ENCODE data around the gene RAB6B.

RAB6B gene

DNA sequence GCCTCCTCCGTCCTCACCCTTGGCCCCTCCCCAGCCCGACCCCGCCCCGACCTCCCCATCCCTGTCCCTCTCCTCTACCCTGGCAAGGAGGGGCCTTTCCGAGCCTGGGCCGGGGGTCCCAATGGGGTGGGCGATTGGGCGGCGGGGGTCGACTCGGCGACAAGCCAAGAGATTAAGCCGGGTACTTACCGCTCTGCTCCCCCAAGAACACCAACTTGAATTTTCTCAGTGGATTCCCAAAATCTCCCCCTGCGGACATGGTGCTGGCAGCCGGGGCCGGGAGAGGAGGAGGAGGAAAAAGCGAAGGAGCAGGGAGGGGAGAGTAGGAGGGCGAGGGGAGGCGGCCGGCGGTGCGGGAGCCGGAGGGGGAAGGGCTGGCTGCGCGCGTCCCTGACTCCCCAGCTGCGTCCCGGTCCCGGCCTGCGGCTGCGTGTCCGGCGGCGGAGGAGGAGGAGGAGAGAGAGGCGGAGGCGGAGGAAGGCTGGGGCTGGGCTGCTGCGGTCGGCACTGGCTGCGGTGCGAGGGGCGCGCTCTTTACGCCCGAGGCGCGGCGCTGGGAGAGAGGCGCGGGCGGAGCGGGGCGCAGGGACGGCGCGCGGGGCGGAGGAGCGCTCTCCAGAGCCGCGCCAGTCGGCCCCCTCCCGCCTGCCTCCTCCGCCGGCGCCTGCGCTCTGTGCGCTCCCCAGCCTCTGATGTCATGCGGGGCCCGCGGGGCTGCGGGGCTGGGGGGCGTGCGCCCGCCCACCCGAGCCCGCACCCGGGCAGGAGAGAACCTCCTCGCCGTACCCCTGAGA lies at the start of gene RAB6B:
Gene RAB6B (minus strand): TSS at position 675 of the 794 bp plus-strand sequence. CDS start 416 bp downstream, at position 259.
- peak; percentile 12 for DNase-seq

DNA sequence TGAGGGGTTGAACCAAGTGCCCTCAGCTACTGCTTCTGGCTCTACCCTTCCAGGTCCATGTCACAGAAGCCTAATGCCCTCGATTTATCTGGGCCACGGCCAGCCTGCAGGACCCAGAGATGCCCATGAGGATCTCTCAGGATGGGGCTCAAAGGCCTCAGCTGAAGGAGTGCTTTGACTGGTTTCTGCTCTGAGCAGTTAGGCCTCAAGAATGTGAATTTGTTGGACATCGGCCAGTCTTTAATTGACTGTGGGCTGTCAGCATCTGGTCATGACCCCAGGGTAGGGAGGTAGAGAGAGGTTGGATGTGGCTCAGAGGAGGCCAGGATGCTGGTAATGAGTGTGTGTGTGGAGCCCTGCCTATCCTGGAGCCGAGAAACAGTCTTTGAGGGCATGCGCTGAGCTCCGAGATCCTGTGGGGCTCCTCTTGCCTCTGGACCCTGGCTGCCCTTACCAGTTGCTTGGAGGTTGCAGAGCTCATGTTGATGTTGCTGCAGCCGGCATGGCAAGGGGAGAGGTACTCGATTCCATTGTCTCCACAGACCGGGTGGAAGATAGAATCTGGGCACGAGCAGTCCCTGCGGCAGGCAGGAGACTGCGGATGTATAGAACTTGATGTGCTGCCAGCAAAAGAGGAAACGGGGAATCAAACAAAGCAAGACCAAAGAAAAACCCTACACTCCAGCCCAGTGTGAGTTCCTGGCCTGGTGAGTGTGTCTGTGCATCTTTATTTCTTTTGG lies 49.1 kb upstream of the RAB6B start:
- DNase-seq, result no peak

DNA sequence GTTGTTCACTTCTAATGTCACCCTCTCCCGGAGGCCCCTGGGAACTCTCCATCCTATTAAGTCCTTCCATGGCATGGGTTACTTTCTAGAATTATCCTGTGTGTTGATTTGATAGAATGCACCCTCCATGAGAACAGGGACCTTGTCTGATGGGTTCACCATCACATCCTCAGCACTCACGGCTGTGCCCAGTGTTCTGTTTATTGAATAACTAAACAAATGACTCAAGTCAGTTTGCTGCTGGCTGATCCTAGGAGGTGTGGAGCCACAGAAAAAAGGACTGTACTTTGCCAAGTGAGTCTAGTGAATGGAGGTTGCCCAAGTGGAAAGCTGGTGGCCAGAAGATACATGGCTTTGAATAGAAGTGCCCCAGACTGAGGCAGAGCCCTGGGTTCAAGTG lies 48.5 kb upstream of the RAB6B start:
- no peak for DNase-seq

DNA sequence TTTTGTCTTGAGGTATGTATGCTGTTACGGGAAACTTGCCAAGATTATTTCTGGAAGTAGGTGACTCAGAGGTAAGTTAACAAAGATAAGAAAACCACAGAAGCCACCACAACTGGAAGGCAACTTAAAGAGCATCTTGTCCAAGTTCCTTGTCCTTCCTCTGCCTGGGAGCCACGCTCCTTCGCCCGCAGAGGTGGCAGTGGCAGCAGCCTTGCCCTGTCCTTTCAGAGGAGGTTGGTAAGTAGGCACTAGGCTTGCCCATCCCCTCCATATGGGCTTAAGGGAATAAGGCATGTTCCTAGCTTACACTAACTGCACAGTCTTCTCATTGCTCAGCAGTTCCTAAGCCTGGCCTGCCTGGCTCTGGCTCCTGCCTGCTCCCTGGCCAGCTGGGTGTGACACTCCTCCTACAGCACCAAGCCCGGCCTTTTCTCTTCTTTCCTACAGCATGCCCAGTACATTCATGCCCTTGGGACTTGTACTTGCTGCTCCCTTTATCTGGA lies 48.0 kb upstream of the RAB6B start:
- no peak for DNase-seq

DNA sequence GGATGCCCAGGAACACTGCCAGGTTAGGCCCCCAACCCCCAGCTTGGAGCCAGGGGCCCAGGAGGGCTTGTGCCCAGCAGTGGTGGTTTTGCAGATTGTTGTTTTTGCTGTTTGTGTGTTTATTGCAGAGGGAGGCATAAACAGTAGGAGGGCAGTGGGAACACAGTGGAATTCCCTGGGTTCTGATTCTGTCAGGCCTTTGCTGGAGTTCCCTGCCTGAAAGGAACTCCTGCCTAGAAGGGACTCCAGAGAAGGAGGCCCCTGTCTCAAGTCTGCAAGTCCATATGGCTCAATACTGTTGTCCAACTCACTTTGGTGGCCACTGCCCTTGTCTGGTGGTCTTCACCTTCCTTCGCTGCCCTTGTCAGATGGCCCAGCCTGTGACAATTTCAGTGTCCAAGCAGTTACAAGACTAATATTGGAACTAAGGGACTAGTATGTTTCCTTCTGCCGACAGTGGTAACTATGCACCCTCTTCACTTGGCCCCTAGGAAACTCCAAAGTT lies 47.4 kb upstream of the RAB6B start:
- no peak for DNase-seq

DNA sequence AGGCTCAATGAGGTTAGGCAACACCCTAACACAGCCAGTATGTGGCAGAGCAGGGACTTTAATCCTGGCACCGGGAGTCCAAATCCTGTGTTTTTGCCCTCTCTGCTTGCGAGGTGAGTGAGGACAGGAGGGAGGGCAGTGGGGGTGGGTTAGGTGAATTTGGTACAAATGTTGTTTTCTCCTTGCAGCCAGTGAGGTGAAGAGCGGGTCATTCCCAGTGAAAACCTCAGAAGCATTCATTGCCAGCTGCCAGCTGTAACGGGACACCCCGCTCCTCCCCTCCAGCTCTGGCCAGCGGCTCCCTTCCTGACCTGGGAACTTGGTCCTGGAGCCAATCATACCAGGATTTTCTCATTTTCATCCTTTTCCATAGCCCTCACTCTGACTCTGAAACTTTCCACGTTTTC lies 45.7 kb upstream of the RAB6B start:
- DNase-seq, result no peak

DNA sequence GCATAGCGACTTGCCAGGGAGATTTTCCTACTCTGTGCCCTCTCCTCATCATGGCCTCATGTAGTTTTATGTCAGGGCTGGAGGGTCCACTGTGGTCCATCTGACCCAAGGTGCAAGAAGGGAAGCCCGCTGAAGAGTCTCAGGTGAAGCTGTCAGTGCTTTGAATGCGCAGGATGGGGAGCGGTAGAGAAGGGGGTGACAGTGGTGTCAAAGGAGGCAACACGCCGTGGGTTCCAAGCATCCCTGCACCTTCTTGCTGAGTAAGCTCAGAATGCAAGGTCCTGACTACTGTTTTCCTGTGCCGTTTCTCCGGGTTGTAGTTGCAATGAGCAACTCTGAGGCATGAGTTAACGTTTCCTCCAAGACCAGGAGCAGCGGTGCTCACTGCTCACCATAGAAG lies 44.9 kb upstream of the RAB6B start:
- DNase-seq, result no peak

DNA sequence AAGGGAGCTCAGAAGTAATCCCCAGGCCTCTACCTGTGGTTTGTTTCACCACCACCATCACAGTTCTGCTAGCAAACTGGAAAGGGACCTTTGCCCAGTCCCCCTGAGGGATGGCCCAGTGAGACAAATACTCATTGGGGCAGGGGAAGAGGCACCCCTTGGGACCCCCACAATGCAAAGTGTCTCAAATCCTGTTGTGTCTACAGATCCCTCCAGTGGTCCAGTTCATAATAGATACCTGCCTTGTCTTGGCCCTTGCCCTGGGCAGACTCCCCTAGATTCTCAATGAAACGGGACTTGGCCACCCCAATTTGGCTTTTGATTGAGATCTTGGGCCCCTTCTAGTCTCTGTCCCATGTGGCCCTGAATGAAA lies 43.8 kb upstream of the RAB6B start:
- DNase-seq, result no peak

DNA sequence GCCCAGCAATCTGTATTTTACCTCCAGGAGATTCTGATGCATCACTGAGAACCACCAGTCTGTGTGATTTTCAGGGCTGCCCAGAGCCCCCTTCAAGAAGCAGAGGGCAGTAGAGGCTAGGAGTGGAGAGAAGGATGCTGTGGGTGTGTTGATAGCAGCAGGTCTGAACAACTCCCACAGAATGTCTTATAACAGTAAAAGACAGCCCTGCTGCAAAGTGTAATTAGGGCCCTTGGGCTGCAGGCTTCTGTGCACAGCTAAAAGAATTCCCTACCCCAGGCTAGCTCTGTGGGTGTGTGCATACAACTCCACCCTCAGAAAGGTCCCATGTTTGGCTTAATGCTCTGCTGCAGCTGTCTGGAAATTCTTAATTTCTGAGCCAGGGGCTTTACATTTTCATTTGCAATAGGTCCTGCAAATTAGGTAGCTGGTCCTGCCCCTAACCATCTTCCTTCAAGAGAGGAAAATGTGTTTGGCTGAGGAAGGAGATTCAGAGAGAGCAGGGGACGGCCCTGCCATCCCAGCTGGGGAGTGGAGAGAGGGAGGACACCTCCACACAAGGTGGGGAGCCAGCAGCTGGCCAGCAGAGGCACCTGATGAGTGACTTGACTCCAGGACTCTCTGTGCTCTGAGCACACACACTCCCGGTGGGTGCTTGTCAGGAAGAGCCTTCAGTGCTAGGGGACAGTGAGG lies 43.2 kb upstream of the RAB6B start:
- DNase-seq, result no peak

DNA sequence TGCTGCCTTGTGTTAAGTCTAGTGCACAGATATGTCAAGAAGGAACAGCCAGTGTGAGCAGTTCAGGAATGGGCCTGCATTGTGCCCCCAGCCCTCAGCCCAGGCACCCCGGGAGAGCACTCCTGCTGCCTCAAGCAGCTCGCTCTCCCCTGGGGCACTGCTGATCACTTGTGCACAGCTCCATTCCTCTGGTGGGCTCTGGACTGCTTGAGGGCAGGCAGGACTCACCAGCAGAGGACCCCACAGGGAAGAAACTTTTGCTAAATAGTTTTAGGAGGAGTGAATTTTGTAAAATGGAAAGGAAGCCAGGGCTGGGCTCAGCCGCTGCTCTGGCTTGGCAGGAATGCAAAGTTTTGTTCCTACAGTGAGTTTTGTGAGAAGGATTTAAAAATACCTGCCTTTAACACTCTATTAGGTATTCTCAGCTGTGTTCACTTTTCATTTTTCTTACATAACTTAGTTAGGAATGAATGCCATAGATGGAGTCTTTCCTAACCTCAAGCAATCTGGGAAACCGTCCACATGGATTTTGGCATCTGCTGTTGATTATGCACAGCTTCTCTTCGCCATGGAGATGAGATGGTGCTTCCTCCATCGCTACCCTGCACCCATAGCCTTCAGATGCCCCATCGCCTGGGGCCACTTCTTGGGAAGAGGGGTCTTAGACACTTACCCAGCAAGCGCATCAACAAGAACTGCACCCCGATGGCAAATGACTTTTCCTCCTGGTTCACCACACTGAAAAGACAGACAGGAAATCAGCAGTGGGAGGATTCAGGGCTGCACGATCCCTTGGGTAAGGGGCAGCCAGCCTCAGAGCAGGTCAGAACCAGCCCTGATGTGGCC lies 42.3 kb upstream of the RAB6B start:
- DNase-seq, result no peak

DNA sequence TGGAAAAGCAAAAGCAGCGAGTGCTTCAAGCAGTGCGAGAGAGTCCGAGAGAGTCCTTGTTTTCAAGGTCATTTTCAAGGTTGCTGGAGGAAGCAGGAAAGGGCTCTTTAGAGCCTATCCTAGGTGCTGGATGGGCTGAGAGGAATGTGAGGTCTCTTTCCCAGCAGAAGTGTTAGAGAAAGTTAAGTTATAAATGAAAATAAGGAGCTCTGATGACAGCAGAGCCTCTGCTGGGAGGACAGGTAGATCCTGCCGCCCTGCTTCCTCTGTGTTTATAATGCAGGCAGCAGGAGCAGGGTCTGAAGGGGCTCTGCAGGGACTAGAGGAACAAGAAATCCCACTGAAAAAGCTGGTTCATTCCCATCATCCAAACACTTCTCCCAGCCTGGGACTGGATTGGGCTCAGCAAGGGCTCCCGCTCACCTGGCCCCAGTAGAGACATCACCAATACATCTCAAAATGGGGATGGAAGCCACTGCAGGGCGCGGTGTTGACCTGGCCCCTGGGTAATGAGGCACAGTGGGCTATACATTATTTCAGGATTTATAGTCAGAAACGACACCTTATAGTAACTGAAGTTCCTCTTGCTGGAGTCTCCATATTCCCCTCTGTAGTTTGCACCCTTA lies 41.5 kb upstream of the RAB6B start:
- DNase-seq, result no peak

DNA sequence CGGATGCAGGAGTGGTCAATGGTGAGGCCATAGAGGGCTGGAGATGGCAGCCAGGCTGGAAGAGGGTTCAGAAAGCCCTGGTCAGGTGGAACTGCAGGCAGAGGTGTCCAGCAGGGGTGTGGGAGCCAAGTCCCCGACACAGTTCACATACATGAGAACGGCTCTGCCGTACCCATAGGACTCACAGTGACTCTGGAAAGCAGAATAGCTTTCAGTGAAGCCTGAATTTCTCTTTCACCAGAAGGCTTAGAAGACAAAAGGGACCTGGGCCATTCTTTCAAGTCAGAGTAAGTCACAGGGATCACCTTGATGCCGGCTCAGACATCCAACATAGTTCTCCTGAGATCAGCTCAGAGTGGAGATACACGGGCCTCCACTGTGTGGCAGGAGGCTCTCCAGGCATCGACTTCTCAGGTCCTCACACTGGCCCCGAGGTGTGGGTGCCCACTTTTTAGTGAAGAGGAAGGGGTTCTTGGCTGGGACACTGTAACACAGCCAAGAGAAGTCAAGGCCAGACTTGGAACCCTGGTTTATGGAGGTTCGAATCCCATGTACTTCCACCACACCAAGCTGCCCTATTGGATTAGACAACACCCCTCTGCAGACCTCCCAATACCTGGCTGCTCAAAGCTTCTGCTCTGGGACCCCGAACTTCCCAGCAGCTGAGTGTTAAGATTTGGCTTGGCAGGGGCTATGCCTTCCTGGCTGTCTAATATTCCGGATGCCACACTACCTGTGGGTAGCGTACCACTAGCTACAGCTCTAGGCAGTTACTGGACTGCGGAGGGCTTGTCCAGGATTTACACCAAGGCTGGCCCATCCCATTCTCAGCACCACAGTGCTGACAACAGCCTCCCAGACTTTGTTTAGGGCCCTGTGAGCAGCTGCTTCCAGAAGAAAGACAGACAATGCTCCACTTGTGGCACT lies 40.4 kb upstream of the RAB6B start:
- DNase-seq, result no peak

DNA sequence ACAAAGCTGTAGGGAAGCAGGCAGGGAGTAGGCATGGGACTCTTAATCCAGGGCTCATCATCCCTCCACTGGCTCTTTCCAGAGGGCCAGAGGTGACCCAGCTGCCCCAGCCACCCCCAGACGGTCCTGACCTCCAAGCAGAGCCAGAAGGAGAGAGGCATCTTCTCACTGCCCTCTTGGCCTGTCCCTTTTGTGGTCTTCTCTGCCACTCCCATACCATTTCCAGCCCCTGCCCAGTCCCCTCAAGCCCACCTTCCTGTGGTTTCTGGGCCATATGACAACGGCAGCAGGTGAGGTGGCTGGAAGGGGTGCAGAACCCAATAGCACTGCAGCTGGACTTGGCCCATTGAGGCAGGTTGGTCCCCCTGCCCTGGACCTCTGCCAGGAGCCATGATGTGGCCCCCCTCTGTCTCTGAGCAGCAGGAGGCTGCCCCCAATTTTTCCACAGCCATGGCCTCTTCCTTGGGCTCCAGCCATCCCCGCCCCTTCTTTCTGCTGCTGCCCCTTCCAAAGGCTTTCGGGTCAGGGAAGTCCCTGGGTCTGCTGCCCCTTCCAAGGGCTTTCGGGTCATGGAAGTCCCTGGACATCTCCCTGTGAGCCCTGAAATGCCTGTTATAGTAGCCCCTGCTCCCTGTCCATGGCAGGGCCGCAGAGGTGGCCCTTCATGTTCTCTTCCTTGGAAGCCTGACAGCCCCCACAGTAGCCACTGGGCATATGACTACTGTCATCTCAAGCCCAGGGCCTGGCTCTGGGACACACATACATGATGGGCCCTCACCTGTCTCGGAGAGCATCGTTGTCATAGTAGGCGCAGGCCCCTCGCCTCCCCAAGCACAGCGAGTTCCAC lies 39.5 kb upstream of the RAB6B start:
- DNase-seq, result no peak

DNA sequence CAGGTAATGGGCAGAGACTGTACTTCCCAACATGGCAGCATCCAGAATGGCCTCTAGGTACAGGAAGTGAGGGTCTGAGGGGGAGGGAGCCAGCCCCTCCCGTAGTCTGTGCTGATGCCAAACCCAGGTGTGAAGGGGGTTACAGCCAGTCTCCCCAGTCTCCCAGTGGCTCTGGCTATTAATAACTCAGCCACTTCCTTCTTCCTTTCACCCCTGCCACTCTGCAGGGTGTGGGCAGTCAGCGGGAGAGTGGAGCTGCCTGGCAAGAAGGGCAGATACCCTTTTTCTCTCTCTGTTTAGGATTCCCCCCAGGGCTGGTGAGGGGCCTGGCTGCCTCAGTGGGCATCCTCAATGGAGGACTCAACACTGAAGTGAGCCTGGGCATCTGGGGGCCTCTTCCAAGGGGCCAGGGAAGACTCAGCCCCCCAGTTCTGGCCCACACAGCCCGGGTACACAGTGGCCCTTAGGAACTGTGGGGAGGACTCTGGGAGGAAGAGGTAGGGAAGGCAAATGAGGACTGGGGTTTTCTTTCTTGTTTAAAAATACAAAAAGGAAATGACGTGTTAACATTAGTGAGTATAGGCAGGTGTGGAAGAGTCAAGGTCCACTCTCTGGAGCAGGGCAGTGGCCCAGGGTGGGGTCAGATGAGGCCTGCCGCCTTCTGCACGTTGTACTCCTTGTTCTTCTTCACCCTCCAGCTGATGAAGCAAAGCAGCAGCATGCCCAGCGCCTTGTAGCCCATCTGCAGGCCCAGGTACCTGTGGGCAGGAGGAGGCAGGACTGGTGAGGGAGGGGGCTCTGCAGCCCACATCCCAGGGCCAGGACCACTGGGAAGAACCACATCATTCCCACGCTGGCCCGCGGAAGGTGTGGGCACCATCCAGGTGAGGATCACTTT lies 38.6 kb upstream of the RAB6B start:
- DNase-seq, result no peak

DNA sequence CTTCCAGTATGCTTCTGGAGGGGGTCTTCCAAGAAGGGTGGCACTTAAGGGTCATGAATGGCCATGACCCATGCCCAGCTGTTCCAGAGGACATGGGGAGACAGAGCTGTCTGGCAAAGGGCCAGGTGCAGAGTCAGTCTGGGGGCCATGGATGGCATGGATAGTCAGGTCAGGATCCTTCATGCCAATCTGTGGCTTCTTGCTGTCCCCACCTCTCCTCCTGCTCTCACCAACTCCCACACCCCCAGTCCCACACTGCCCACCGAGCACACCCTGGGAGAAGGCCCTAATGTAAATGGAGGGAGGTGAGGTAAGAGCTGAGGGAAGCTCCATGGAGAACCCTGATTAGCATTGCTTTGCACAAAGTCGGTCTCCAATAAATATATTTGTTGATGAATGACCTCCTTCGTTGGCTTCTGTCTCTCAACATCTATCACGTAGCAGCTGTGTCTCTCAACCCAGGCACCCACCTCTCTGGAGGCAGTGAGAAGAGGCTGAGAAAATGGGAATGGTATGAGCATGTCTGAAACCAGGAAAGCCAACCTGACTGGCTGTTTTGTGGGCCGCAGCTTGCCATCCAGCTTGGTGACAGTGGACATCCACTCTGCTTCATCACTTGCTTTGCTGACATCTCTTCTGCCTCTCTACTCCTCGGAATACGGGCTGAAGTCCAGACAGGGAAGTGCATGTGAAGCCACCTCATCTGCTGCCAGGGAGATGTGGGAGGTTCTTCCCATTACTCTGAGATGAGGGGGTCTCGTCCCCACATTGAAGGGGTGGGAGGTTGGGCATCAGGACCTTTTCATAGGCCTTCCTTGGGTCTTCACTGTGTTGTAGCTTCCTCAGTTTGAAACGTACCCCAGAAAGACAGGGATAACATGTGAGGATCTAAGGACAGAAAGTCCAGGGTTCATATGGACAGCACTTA lies 37.7 kb upstream of the RAB6B start:
- no peak for DNase-seq

DNA sequence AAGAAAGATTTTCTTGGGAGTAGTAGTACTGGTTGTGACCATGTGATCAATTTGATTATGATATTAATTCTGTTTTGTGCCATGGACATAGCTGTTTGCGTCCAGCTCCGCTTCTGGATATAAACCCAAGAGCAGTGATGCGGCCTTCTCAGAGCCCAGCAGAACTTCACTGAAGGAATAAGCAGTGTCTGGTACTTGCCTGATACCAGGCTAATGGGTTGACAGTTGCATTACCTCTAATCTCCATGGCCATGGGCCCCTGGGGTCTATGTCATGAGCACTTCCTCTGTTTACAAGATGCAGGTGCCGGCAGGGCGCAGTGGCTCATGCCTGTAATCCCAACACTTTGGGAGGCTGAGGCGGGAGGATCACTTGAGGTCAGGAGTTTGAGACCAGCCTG lies 36.3 kb upstream of the RAB6B start:
- DNase-seq, result no peak

DNA sequence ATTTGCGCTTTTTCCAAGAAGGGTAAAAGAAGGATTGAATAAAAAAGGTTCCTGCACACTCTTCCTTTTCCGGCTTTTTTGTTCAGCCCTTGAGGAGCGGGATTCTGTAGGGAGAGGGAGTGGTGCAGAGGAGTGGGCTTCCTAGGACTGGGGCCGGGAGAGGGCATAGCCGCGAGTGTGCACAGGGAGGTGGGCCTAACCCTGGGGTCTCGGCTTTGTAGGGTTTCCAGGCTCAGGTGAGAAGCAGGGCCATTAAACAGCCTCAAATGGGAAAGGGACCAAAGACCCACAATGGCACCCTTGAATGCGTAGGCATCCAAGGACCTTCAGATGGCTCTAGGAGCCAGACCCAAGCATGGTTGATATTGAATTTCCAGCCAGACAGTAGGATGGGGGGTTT lies 35.4 kb upstream of the RAB6B start:
- no peak for DNase-seq
